Tibial artery (tissue), 4 donors: ENCODE results near the gene TEAD1.
"Not testable (repeated sequence)": the region's sequence is repeated elsewhere in the genome, so short reads cannot be mapped to it uniquely, and the experiment has no call there.

ENCODE experiments used
- DNase-seq, 2 donors: peaks; one replicate each; pipeline ENCODE4 v3.0.0-alpha.2; 2019
- H3K27ac ChIP-seq, 2 donors: fragments of 200-600 bp; sonication (generic) in 1 of 2; 1 replicate in 1 of 2; 2 replicates in 1 of 2; pipeline ENCODE4 v1.5.1; 2018 to 2019; ENCODE audit warnings: mild to moderate bottlenecking in 1 of 2
- H3K27me3 ChIP-seq, 2 donors: fragments of 200-600 bp; sonication (generic) in 1 of 2; one replicate each; pipeline versions ENCODE4 v1.5.1 to v1.6.0; 2016 to 2019
- H3K36me3 ChIP-seq, 3 donors: fragments of 200-600 bp; sonication (generic) in 2 of 3; one replicate each; pipeline ENCODE4 v1.5.1; 2016 to 2019; ENCODE audit warnings: mild to moderate bottlenecking in 2 of 3
- H3K4me1 ChIP-seq, 4 donors: fragments of 200-600 bp; sonication (generic) in 2 of 4; 1 replicate in 3 of 4; 2 replicates in 1 of 4; pipeline ENCODE4 v1.5.1; 2016 to 2019
- H3K4me3 ChIP-seq, 2 donors: fragments of 200-600 bp; sonication (generic) in 1 of 2; 1 replicate in 1 of 2; 2 replicates in 1 of 2; pipeline ENCODE4 v1.5.1; 2018 to 2019; ENCODE audit warnings: mild to moderate bottlenecking in 2 of 2
- H3K9me3 ChIP-seq, 3 donors: fragments of 200-600 bp; sonication (generic) in 1 of 3; one replicate each; pipeline ENCODE4 v1.5.1; 2016 to 2019
- CTCF ChIP-seq, 2 experiments: fragments of 200-600 bp in 1 of 2; fragments of 450-650 bp in 1 of 2; IDR thresholded peaks; one replicate each; pipeline ENCODE4 v1.5.1; 2017 to 2019; ENCODE audit warnings: antibody characterized with exemption in 2 of 2, mild to moderate bottlenecking in 1 of 2, moderate library complexity in 1 of 2
- intact Hi-C: fragments of 100-400 bp; cut with DNase I; formaldehyde crosslinking; loops from one replicate; pipeline ENCODE4 v1.15.0; 2023; ENCODE audit warnings: low total_unique reads

Gene TEAD1

GRCh38 chr11:12756454-12756806 is 82.2 kb downstream of the TEAD1 start:
- H3K4me1 ChIP-seq = peaks cover 0 to 8% (median 3%) of the 10 kb centered on the region in 4 donors
- DNase-seq = no peak
- no peaks in the 10 kb centered on the region for H3K27me3 ChIP-seq
- H3K27ac ChIP-seq = no peak overlapping the region
- intact Hi-C loops = no loop called here
- H3K36me3 ChIP-seq = no peaks in the 10 kb centered on the region
- no peak overlapping the region for H3K4me3 ChIP-seq
- no peaks in the 10 kb centered on the region for H3K9me3 ChIP-seq
- TF ChIP-seq CTCF (IDR thresholded peaks at IDR 0.05) = no peak

GRCh38 chr11:12756867-12757266 is 82.6 kb downstream of the TEAD1 start:
- Histone ChIP-seq H3K9me3 (no peaks in the 10 kb centered on the region), H3K27ac (no peak overlapping the region), H3K36me3 (no peaks in the 10 kb centered on the region), H3K4me3 (no peak overlapping the region), H3K4me1 (peaks cover 0 to 8% (median 3%) of the 10 kb centered on the region in 4 donors), H3K27me3 (no peaks in the 10 kb centered on the region)
- intact Hi-C loops = no loop called here
- DNase-seq = no peak
- TF ChIP-seq CTCF (IDR thresholded peaks at IDR 0.05) = no peak

- Histone ChIP-seq H3K4me1 (peaks cover 0 to 8% (median 3%) of the 10 kb centered on the region in 4 donors), H3K4me3 (no peak overlapping the region), H3K36me3 (no peaks in the 10 kb centered on the region), H3K9me3 (no peaks in the 10 kb centered on the region), H3K27ac (no peak overlapping the region), H3K27me3 (no peaks in the 10 kb centered on the region)
- no peak for DNase-seq
- TF ChIP-seq CTCF (IDR thresholded peaks at IDR 0.05) = no peak
- intact Hi-C loops = no loop called here
Observed at GRCh38 chr11:12757416-12757815, 83.2 kb downstream of the TEAD1 start.

GRCh38 chr11:12758117-12758516 is 83.9 kb downstream of the TEAD1 start:
- H3K9me3 ChIP-seq, DNase-seq, H3K36me3 ChIP-seq, H3K4me1 ChIP-seq, intact Hi-C loops, H3K27ac ChIP-seq, H3K27me3 ChIP-seq, H3K4me3 ChIP-seq: not testable (repeated sequence)

- no peaks in the 10 kb centered on the region for H3K9me3 ChIP-seq
- peaks cover 0 to 12% (median 6%) of the 10 kb centered on the region in 4 donors for H3K4me1 ChIP-seq
- no peaks in the 10 kb centered on the region for H3K27me3 ChIP-seq
- no peak for DNase-seq
- no peak overlapping the region for H3K4me3 ChIP-seq
- H3K36me3 ChIP-seq = peaks cover 4 to 14% (median 11%) of the 10 kb centered on the region in 3 donors
- intact Hi-C loops = no loop called here
- H3K27ac ChIP-seq = no peak overlapping the region
- no peak for TF ChIP-seq CTCF (IDR thresholded peaks at IDR 0.05)
Observed at GRCh38 chr11:12761029-12761428, 86.8 kb downstream of the TEAD1 start.

GRCh38 chr11:12762278-12762677 is 88.1 kb downstream of the TEAD1 start:
- intact Hi-C loops = no loop called here
- H3K27ac ChIP-seq = no peak overlapping the region
- H3K4me1 ChIP-seq = peaks cover 0 to 17% (median 2%) of the 10 kb centered on the region in 4 donors
- H3K9me3 ChIP-seq = no peaks in the 10 kb centered on the region
- peaks cover 4 to 14% (median 11%) of the 10 kb centered on the region in 3 donors for H3K36me3 ChIP-seq
- no peaks in the 10 kb centered on the region for H3K27me3 ChIP-seq
- no peak for DNase-seq
- TF ChIP-seq CTCF (IDR thresholded peaks at IDR 0.05) = no peak
- H3K4me3 ChIP-seq = no peak overlapping the region
